ENCODE data around the gene COG2.

Gene COG2

GRCh38 chr1:230691615-230692014 lies 49.3 kb downstream of the COG2 start:
- Histone ChIP-seq H3K27ac (ENCODE audit: extremely low read depth, low read depth, low read length) (no peak overlapping the region), H3K36me3 (ENCODE audit: control insufficient read depth in 2 of 2, insufficient read depth in 1 of 2, low read length in 2 of 2) (peaks cover 42 to 72% of the 10 kb centered on the region in 2 experiments), H3K9me3 (ENCODE audit: control insufficient read depth, insufficient read depth, low read depth, low read length) (no peaks in the 10 kb centered on the region), H3K4me1 (ENCODE audit: control insufficient read depth, insufficient read depth, low read length) (no peaks in the 10 kb centered on the region), H3K4me3 (ENCODE audit: low read depth, low read length) (no peak overlapping the region)
- TF ChIP-seq GFI1B (tag by site-specific recombination; IDR thresholded peaks at IDR 0.05) (no peak), OVOL3 (tag by site-specific recombination; IDR thresholded peaks at IDR 0.05) (no peak), GLI2 (tag by site-specific recombination; IDR thresholded peaks at IDR 0.05; ENCODE audit: borderline replicate concordance, low read depth) (no peak), HOXC10 (CRISPR knock-in tag; IDR thresholded peaks at IDR 0.05) (no peak), ZNF624 (tag by site-specific recombination; IDR thresholded peaks at IDR 0.05) (no peak), ZNF843 (tag by site-specific recombination; IDR thresholded peaks at IDR 0.05) (no peak)
- TF ChIP-seq, protein P1, sequence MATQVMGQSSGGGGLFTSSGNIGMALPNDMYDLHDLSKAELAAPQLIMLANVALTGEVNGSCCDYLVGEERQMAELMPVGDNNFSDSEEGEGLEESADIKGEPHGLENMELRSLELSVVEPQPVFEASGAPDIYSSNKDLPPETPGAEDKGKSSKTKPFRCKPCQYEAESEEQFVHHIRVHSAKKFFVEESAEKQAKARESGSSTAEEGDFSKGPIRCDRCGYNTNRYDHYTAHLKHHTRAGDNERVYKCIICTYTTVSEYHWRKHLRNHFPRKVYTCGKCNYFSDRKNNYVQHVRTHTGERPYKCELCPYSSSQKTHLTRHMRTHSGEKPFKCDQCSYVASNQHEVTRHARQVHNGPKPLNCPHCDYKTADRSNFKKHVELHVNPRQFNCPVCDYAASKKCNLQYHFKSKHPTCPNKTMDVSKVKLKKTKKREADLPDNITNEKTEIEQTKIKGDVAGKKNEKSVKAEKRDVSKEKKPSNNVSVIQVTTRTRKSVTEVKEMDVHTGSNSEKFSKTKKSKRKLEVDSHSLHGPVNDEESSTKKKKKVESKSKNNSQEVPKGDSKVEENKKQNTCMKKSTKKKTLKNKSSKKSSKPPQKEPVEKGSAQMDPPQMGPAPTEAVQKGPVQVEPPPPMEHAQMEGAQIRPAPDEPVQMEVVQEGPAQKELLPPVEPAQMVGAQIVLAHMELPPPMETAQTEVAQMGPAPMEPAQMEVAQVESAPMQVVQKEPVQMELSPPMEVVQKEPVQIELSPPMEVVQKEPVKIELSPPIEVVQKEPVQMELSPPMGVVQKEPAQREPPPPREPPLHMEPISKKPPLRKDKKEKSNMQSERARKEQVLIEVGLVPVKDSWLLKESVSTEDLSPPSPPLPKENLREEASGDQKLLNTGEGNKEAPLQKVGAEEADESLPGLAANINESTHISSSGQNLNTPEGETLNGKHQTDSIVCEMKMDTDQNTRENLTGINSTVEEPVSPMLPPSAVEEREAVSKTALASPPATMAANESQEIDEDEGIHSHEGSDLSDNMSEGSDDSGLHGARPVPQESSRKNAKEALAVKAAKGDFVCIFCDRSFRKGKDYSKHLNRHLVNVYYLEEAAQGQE (tag by site-specific recombination; IDR thresholded peaks at IDR 0.05), result no peak
- CTCF ChIA-PET, result no interaction called here
- POLR2A ChIA-PET, result no interaction called here

GRCh38 chr1:230693221-230693620 lies 50.9 kb downstream of the COG2 start:
- H3K4me1 ChIP-seq (ENCODE audit: control insufficient read depth, insufficient read depth, low read length), result no peaks in the 10 kb centered on the region
- H3K9me3 ChIP-seq (ENCODE audit: control insufficient read depth, insufficient read depth, low read depth, low read length), result no peaks in the 10 kb centered on the region
- ChIA-PET CTCF (no interaction called here), POLR2A (no interaction called here)
- peaks cover 29 to 59% of the 10 kb centered on the region in 2 experiments for H3K36me3 ChIP-seq (ENCODE audit: control insufficient read depth in 2 of 2, insufficient read depth in 1 of 2, low read length in 2 of 2)
- no peak overlapping the region for H3K27ac ChIP-seq (ENCODE audit: extremely low read depth, low read depth, low read length)
- H3K4me3 ChIP-seq (ENCODE audit: low read depth, low read length), result no peak overlapping the region
- TF ChIP-seq, protein P2, sequence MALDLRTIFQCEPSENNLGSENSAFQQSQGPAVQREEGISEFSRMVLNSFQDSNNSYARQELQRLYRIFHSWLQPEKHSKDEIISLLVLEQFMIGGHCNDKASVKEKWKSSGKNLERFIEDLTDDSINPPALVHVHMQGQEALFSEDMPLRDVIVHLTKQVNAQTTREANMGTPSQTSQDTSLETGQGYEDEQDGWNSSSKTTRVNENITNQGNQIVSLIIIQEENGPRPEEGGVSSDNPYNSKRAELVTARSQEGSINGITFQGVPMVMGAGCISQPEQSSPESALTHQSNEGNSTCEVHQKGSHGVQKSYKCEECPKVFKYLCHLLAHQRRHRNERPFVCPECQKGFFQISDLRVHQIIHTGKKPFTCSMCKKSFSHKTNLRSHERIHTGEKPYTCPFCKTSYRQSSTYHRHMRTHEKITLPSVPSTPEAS (tag by site-specific recombination; IDR thresholded peaks at IDR 0.05), result no peak
- TF ChIP-seq ZNF292 (tag by site-specific recombination; IDR thresholded peaks at IDR 0.05; ENCODE audit: borderline replicate concordance, low read depth) (no peak), OVOL3 (tag by site-specific recombination; IDR thresholded peaks at IDR 0.05) (no peak), ZNF521 (tag by site-specific recombination; IDR thresholded peaks at IDR 0.05) (no peak), ZNF792 (tag by site-specific recombination; IDR thresholded peaks at IDR 0.05) (no peak), ZNF677 (tag by site-specific recombination; IDR thresholded peaks at IDR 0.05) (no peak), ZNF266 (tag by site-specific recombination; IDR thresholded peaks at IDR 0.05; ENCODE audit: low read depth) (no peak), ZNF366 (tag by site-specific recombination; conservative IDR thresholded peaks at IDR 0.05) (no peak), MZF1 (tag by site-specific recombination; IDR thresholded peaks at IDR 0.05; ENCODE audit: borderline replicate concordance) (no peak), ZNF239 (tag by site-specific recombination; IDR thresholded peaks at IDR 0.05) (no peak), SP3 (tag by site-specific recombination; IDR thresholded peaks at IDR 0.05) (no peak), ZNF155 (tag by site-specific recombination; IDR thresholded peaks at IDR 0.05) (no peak), ZNF132 (tag by site-specific recombination; IDR thresholded peaks at IDR 0.05; ENCODE audit: borderline replicate concordance) (no peak), ZNF48 (tag by site-specific recombination; IDR thresholded peaks at IDR 0.05) (no peak), ZNF114 (tag by site-specific recombination; IDR thresholded peaks at IDR 0.05) (no peak), SALL2 (tag by site-specific recombination; IDR thresholded peaks at IDR 0.05; ENCODE audit: borderline replicate concordance) (no peak)
